ENCODE measurements around the gene ZNF354B.
"Not testable (repeated sequence)": the region's sequence is repeated elsewhere in the genome, so short reads cannot be mapped to it uniquely, and the experiment has no call there.

The ZNF354B gene

GRCh38 chr5:178883115-178883694 lies 23.5 kb downstream of the ZNF354B start:
- in situ Hi-C loops (cut with MboI; ENCODE audit: low sequenced_read_pairs) = not testable (repeated sequence)

GRCh38 chr5:178883815-178884430 lies 24.2 kb downstream of the ZNF354B start:
- in situ Hi-C loops (cut with MboI; ENCODE audit: low sequenced_read_pairs) = no loop called here

GRCh38 chr5:178895615-178896571 lies 36.1 kb downstream of the ZNF354B start, which contains the start of gene ZFP2:
Gene ZFP2, plus strand, starts transcription at chr5:178895913. Its CDS starts 35,401 bp downstream, at chr5:178931314.
- in situ Hi-C loops (cut with MboI; ENCODE audit: low sequenced_read_pairs) = no loop called here

- in situ Hi-C loops (cut with MboI; ENCODE audit: low sequenced_read_pairs) = no loop called here
These were observed 39.5 kb downstream of the ZNF354B start for GRCh38 chr5:178899289-178899688.

GRCh38 chr5:178902849-178903248 lies 43.1 kb downstream of the ZNF354B start:
- in situ Hi-C loops (cut with MboI; ENCODE audit: low sequenced_read_pairs) = no loop called here

- in situ Hi-C loops (cut with MboI; ENCODE audit: low sequenced_read_pairs) = no loop called here
These were observed 72.3 kb downstream of the ZNF354B start for GRCh38 chr5:178931846-178932760.

Data from hTERT RPE-1 (cell line).